Measurements from ENCODE around the gene NUCKS1. TPM values are rescaled to one million over a fixed set of nuclear protein-coding genes. Genes with fewer than 3 reads are reported as not detected.

Gene NUCKS1
- total and polyA plus RNA-seq, 2 donors from 2014 or later, result 101 to 182 TPM

GRCh38 chr1:205681364-205681763 is 68.6 kb downstream of the NUCKS1 start:
- no peak for FAIRE-seq

GRCh38 chr1:205680073-205680851 is 69.7 kb downstream of the NUCKS1 start, which contains the start of gene SLC45A3:
Gene SLC45A3 (minus strand): TSS chr1:205680509. CDS start chr1:205664656, 15,853 bp downstream.
- peaks cover 0 to 15% (median 7%) of the 10 kb centered on the region in 3 donors for H3K4me1 ChIP-seq (ENCODE audit: control insufficient read depth in 2 of 3, insufficient read depth in 2 of 3, low read depth in 1 of 3, low read length in 3 of 3)
- TF ChIP-seq CTCF (IDR thresholded peaks at IDR 0.05; ENCODE audit: borderline replicate concordance, extremely low read depth, insufficient read depth), result no peak
- no peaks in the 10 kb centered on the region for H3K27me3 ChIP-seq (ENCODE audit: control insufficient read depth, insufficient read depth, low read length)
- DNase-seq (peak; percentile 67 to 86 (median 73)), FAIRE-seq (no peak)
- peak within 1 kb of the TSS in 2 of 3 donors; percentile 16 to 77 for H3K9ac ChIP-seq (ENCODE audit: low read length in 3 of 3)
- no peaks in the 10 kb centered on the region for H3K36me3 ChIP-seq (ENCODE audit: control insufficient read depth in 2 of 3, insufficient read depth in 3 of 3, low read length in 3 of 3)
- peak within 1 kb of the TSS in 1 of 2 donors; percentile 66 for H3K27ac ChIP-seq (ENCODE audit: low read depth in 2 of 2, low read length in 2 of 2)
- H3K4me3 ChIP-seq (ENCODE audit: low read length in 3 of 3), result peak within 1 kb of the TSS; percentile 42 to 71 (median 56)
- no peaks in the 10 kb centered on the region for H3K9me3 ChIP-seq (ENCODE audit: control insufficient read depth in 2 of 3, insufficient read depth in 1 of 3, low read length in 3 of 3)
- intact Hi-C loops (cut with DNase I), result no loop called here

More at GRCh38 chr1:205681364-205681763, 68.6 kb downstream of the NUCKS1 start:
- TF ChIP-seq CTCF (IDR thresholded peaks at IDR 0.05; ENCODE audit: borderline replicate concordance, extremely low read depth, insufficient read depth), result no peak
- intact Hi-C loops (cut with DNase I), result no loop called here
- Histone ChIP-seq H3K9me3 (ENCODE audit: control insufficient read depth in 2 of 3, insufficient read depth in 1 of 3, low read length in 3 of 3) (no peaks in the 10 kb centered on the region), H3K9ac (ENCODE audit: low read length in 3 of 3) (no peak overlapping the region), H3K36me3 (ENCODE audit: control insufficient read depth in 2 of 3, insufficient read depth in 3 of 3, low read length in 3 of 3) (no peaks in the 10 kb centered on the region), H3K27ac (ENCODE audit: low read depth in 2 of 2, low read length in 2 of 2) (no peak overlapping the region), H3K27me3 (ENCODE audit: control insufficient read depth, insufficient read depth, low read length) (no peaks in the 10 kb centered on the region), H3K4me3 (ENCODE audit: low read length in 3 of 3) (no peak overlapping the region), H3K4me1 (ENCODE audit: control insufficient read depth in 2 of 3, insufficient read depth in 2 of 3, low read depth in 1 of 3, low read length in 3 of 3) (peaks cover 0 to 15% (median 7%) of the 10 kb centered on the region in 3 donors)
- DNase-seq, result no peak

- Histone ChIP-seq H3K27ac (ENCODE audit: low read depth in 2 of 2, low read length in 2 of 2) (peak overlapping the region in 1 of 2 donors; percentile 67), H3K9ac (ENCODE audit: low read length in 3 of 3) (peak overlapping the region in 2 of 3 donors; percentile 37 to 77), H3K36me3 (ENCODE audit: control insufficient read depth in 2 of 3, insufficient read depth in 3 of 3, low read length in 3 of 3) (no peaks in the 10 kb centered on the region), H3K4me3 (ENCODE audit: low read length in 3 of 3) (peak overlapping the region in 2 of 3 donors; percentile 19 to 71), H3K4me1 (ENCODE audit: control insufficient read depth in 2 of 3, insufficient read depth in 2 of 3, low read depth in 1 of 3, low read length in 3 of 3) (peaks cover 0 to 19% (median 10%) of the 10 kb centered on the region in 3 donors), H3K9me3 (ENCODE audit: control insufficient read depth in 2 of 3, insufficient read depth in 1 of 3, low read length in 3 of 3) (no peaks in the 10 kb centered on the region), H3K27me3 (ENCODE audit: control insufficient read depth, insufficient read depth, low read length) (no peaks in the 10 kb centered on the region)
- DNase-seq, result peak in 4 of 5 donors; percentile 22 to 84 (median 46)
- no peak for TF ChIP-seq CTCF (IDR thresholded peaks at IDR 0.05; ENCODE audit: borderline replicate concordance, extremely low read depth, insufficient read depth)
- intact Hi-C loops (cut with DNase I), result no loop called here
- no peak for FAIRE-seq
Observed at GRCh38 chr1:205678286-205679111, 71.5 kb downstream of the NUCKS1 start.
